HuH-7.5 (cell line): ENCODE results near the gene NSUN2.
"Not testable (repeated sequence)": the region's sequence is repeated elsewhere in the genome, so short reads cannot be mapped to it uniquely, and the experiment has no call there.

Experiments used
- DNase-seq: peaks from one replicate; pipeline ENCODE4 v3.0.0; 2011; ENCODE audit warnings: low spot score

The NSUN2 gene

DNA sequence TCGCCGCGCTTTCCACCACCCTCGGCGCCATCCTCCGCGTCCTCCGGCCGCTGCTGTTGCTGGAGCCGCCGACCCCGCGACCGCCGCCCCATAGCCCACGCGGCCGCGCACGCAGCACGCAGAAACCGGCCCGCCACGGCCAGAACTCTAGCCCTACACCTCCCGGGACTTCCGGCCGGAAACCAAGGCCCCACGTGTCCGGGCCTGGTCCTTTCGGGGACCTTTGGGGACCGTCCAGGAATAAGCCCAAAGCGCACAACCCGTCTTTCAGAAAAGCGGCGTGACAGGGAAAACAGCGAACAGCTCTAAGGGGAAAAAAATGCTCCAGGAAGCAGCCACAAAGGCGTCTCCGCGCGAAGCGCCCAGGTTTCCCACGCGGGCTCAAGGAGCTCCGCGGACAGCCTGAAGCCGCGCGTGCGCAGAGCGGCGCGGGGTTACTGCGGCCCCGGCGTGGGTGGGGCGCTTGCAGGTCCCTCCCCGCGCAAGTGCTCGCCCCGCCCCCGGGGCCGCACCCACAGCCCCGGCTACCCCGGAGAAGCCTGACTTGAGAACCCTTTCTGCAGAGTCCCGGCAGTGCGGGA lies at the start of gene NSUN2, which contains the start of gene SRD5A1:
TSS of gene NSUN2 (minus strand) at position 157 of the 581 bp plus-strand sequence. CDS start at position 92, 65 bp downstream.
TSS of gene SRD5A1 (plus strand) at position 553 of the 581 bp plus-strand sequence. CDS start 137 bp downstream, outside the sequence.
- peak; percentile 85 for DNase-seq

GRCh38 chr5:6682239-6682638 lies 49.4 kb upstream of the NSUN2 start:
- DNase-seq: no peak

DNA sequence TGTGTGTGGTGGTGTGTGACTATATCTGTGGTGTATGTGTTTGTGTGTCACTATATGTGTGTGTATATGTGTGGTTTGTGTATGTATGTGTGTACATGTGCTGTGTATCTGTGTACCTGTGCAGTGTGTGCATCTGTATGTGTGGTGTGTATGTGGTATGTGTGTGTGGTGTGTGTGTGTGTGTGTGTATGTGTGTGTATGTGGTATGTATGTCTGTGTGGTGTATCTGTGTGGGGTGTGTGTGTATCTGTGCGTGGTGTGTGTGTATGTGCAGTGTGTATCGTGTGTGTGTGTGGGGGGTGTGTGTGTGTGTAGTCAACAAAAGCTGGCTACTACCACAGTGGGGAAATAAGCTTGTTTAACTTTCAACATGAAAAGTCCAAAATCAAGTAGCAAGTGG lies 48.8 kb upstream of the NSUN2 start:
- DNase-seq: no peak

DNA sequence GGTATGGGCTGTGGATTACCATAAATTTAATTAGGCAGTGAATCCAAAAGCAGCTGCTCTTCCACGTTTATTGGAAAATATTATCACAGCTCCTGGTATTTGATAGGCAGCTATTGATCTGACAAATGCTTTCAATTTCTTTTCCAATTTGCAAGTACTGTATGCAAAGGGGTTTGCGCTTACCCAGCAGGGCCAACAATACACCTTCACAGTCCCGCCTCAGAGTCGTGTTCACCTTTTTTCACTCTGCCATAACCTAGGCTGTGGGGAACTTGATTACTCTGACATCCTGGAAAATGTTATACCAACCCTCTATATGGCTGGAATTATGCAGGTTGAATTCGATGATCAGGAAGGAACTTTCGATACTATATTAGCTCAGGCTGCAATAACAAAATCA lies 48.1 kb upstream of the NSUN2 start:
- no peak for DNase-seq

DNA sequence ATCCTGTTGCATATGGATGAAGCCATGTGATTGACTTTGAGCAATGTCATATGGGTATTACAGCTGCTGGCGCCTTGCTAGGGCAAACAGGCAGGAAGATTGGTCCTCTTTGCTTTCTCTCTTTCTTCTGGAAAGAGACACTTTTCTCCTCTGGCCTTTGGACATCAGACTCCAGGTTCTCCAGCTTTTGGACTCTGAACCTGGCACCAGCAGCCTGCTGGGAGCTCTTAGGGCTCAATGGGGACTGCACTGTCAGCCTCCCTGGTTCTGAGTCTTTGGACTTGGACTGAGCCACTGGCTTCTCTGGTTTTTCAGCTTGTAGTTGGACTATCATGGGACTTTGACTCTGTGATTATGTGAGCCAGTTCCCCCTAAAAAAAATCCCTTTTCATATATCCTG lies 45.5 kb upstream of the NSUN2 start:
- DNase-seq: no peak

GRCh38 chr5:6676702-6677101 lies 43.9 kb upstream of the NSUN2 start:
- no peak for DNase-seq

DNA sequence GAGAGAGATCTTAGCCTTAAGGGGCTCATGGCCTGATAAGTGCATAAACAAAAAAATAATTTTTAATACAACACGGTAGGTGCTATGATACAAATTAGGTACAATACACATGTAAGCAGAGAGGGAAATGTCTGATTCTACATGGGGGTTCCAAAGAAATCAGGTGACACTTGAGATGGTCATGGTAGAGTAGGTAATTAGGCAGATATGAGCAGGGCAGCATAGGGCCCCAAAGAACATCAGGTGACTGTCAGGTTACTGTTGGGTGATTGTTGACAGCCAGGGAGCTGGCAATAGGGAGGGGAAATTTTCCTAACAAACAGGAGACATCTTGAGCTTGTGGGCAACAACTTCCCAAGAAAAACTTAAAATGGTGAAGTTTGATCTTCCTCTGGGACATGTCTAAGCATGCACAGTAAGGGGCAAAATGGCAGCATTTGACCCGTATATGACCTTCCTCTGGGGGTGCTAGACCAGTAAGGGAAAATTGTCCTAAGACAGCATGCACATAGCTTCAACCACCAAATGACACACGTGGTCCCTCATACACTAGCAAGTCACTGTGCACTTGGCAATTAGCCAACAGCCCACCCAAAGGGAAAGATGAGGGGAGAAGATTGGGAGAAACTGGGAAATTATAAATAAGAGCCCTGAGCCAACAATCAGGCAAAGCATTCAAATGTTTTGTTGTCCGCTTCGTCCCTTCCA lies 43.1 kb upstream of the NSUN2 start:
- DNase-seq: no peak

GRCh38 chr5:6674886-6675285 lies 42.0 kb upstream of the NSUN2 start:
- DNase-seq: no peak

- DNase-seq: no peak
These were observed 41.6 kb upstream of the NSUN2 start for GRCh38 chr5:6674421-6674820.

DNA sequence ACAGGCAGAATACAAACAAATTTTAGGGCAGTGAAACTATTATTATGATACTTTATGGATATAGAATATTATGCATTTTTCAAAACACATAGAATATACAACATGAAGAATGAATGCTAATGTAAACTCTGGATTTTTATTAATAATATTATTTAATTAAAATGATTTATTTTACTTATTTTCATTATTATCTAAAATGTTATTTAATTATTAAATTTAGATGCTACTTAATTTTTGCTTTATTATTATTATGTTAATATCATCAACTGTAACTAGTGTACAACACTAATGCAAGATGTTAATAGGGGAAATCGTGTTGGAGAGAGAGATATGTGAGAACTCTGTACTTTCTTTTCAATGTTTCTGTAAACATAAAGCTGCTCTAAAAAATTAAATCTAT lies 41.1 kb upstream of the NSUN2 start:
- DNase-seq: no peak

DNA sequence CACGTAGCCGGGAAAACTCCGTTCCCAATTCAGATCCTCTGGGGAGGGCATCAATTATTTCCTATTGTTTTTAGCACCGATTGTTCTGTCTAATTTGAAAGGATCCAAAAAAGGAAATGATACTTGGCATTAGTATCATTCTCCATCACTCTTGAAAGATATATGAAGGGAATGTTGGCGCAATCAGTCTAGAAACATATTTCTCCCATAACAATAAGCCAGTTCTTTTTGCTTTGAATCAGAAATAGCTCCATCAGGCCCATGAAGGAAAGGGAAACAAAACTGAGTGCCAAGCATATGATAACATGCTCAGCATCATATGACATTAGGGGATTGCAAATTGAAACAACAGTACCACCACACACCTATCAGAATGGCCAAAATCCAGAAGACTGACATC lies 40.2 kb upstream of the NSUN2 start:
- no peak for DNase-seq

DNA sequence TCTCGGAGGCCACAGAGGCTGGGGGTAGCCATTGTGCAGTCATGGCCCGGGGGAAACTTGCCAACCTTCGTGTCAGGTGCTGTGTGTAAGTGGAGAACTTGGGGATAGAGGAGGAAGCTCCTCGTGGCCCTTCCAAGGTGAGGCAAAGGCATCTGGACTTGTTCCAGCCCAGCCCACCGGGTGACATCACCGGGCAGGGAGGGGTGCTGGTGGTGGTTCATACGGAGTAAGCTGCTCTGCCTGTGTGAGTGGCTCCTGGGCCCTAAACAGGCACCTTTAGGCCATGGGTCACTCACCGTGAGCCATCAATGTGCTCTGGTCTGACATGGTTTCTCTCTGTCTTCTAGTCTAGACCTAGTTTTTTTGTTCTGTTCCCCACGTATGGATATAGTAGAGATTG lies 35.9 kb upstream of the NSUN2 start:
- DNase-seq: not testable (repeated sequence)

DNA sequence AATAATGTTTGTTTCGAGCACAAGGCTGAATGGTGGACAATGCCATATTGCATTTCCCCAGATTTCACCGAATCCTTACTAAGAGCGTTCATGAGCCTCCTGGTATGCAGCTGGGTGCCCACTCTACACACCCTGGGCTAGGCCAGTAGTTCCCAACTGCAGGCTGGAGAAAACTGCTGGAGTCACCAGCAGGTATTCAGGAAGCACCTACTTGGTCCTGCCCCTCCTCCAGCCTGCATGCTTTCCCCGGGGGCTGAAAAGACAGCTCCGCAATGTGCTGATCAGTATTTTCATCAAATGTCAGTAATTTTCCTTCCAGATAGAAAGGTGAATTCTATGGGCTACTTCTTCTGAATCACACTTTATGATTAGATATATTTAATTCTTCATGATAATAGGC lies 34.8 kb upstream of the NSUN2 start:
- no peak for DNase-seq

- no peak for DNase-seq
These were observed 33.9 kb upstream of the NSUN2 start for GRCh38 chr5:6666762-6667161.

DNA sequence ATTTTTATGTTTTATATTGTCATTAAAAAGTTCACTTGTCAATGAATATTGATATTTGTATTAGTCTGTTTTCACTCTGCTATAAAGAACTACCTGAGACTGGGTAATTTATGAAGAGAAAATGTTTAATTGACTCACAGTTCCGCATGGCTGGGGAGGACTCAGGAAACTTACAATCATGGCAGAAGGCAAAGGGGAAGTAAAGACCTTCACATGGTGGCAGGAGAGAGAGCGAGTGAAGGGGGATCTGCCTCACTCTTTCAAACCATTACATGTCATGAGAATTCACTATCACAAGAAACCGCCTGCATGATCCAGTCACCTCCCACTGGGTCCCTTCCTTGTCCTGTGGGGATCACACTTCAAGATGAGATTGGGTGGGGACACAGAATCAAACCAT lies 27.8 kb upstream of the NSUN2 start:
- no peak for DNase-seq

DNA sequence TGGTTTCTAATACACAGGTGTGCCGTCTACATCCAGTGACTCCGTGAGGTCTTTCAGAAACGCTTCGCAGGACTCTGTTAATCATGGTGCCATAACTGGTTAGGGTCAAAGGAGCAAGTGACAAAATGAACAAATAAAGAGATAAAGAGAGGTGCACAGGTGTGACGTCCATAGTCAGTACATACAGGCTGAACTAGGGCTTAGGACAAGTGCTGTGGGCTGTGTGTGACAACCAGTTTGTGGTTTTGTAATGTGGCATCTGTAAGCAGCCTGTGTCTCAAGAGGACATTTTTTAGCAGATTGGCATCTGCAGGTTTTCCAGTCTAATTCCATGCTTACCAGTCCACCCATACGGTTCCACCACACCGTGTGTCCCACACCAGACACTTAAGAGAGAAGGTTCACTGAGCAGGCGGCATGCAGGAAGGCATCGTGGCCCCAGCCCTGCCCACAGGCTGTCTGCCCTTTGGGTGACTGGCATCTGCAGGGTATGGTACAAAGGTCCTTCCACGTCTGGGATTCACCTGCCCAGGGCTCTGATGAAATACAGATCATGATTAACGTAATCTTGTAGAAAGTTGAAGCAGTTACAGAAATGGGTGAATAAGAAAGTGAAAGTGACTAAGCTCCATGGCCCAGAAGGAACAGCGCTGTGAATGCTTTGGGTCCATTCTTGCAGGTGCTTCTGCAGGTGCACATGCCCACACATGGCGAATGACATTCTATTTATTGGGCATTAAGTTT lies 27.3 kb upstream of the NSUN2 start:
- no peak for DNase-seq

- DNase-seq: no peak
These were observed 23.8 kb upstream of the NSUN2 start for GRCh38 chr5:6656680-6657079.

- no peak for DNase-seq
These were observed 22.6 kb upstream of the NSUN2 start for GRCh38 chr5:6655432-6655831.

DNA sequence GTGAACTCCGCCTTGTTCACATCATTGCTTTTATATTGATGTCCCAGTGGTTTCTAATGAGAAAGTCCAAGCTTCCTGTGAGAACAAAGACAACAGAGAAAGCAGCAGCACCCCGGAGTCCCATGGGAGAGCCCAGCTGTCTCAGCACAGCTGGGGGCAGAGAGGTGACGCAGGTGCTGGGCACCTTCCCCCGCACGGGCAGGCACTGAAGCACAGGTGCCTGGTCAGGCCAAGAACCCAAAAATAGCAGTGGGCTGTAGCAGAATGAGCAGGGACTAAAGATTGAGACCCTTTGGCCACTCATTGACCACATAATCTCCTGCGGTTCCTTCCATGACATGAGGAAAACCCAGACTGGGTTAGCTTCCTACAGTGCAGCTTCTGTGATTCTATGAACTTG lies 19.2 kb upstream of the NSUN2 start:
- DNase-seq: no peak

DNA sequence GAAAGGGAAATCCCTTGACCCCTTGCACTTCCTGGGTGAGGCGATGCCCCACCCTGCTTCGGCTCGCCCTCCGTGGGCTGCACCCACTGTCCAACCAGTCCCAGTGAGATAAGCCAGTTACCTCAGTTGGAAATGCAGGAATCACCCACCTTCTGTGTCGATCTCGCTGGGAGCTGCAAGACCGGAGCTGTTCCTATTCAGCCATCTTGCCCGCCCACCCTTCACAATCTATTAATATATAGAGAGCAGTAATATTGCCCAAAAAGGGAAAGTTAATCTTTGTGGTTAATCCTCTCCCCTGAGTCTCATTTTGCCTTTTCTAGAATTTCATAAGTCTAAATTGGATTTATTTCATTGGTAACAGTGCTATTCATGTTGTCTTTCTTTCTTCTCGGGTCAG lies 16.8 kb upstream of the NSUN2 start:
- DNase-seq: no peak

DNA sequence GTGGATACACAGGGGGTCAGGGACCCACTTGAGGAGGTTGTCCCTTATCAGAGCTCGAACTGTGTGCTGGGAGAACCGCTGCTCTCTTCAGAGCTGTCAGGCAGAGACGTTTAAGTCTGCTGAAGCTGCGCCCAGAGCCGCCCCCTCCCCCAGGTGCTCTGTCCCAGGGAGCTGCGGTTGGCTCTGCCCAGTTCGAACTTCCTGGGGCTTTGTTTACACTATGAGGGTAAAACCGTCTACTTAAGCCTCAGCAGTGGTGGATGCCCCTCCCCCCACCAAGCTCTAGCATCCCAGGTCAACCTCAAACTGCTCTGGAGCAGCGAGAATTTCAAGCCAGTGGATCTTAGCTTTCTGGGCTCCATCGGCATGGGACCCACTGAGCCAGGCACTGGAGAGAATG lies 16.3 kb upstream of the NSUN2 start:
- no peak for DNase-seq

- not testable (repeated sequence) for DNase-seq
These were observed 12.9 kb upstream of the NSUN2 start for GRCh38 chr5:6645571-6646362.
